Liver (tissue), 9 donors: Measurements from ENCODE around the gene QRICH1. TPM values are rescaled to one million over a fixed set of nuclear protein-coding genes. Genes with fewer than 3 reads are reported as not detected.

ENCODE experiments used
- DNase-seq: peaks from one replicate; pipeline ENCODE4 v3.0.0-alpha.2; 2017; ENCODE audit warnings: low spot score
- H3K27ac ChIP-seq, 2 donors: one replicate each; pipeline ENCODE4 v1.7.0; 2013; ENCODE audit warnings: inconsistent platforms in 2 of 2, low read length in 2 of 2, control low read depth in 1 of 2, low read depth in 1 of 2, mild to moderate bottlenecking in 1 of 2
- H3K27me3 ChIP-seq, 4 donors: one replicate each; pipeline versions ENCODE4 v1.6.1 to v1.7.0; 2013; ENCODE audit warnings: low read length in 3 of 4, inconsistent platforms in 1 of 4, mild to moderate bottlenecking in 1 of 4, moderate library complexity in 1 of 4; ENCODE audit not compliant: control insufficient read depth in 4 of 4, insufficient read depth in 4 of 4
- H3K36me3 ChIP-seq, 4 donors: one replicate each; pipeline versions ENCODE4 v1.6.1 to v1.7.0; 2013; ENCODE audit warnings: low read length in 3 of 4, mild to moderate bottlenecking in 3 of 4, low read depth in 1 of 4, moderate library complexity in 1 of 4; ENCODE audit not compliant: control insufficient read depth in 4 of 4, insufficient read depth in 3 of 4
- H3K4me1 ChIP-seq, 4 donors: one replicate each; pipeline versions ENCODE4 v1.6.1 to v1.7.0; 2013; ENCODE audit warnings: low read length in 3 of 4, mild to moderate bottlenecking in 3 of 4, moderate library complexity in 1 of 4; ENCODE audit not compliant: control insufficient read depth in 4 of 4, insufficient read depth in 4 of 4
- H3K4me3 ChIP-seq, 3 donors: one replicate each; pipeline versions ENCODE4 v1.6.1 to v1.7.0; 2013; ENCODE audit warnings: low read length in 3 of 3, control low read depth in 1 of 3, low read depth in 1 of 3, mild to moderate bottlenecking in 1 of 3
- H3K9ac ChIP-seq, 2 donors: one replicate each; pipeline ENCODE4 v1.7.0; 2013; ENCODE audit warnings: low read length in 2 of 2, mild to moderate bottlenecking in 2 of 2, moderate library complexity in 2 of 2, control low read depth in 1 of 2, low read depth in 1 of 2
- H3K9me3 ChIP-seq, 4 donors: one replicate each; pipeline versions ENCODE4 v1.6.1 to v1.7.0; 2013; ENCODE audit warnings: low read length in 3 of 4; ENCODE audit not compliant: control insufficient read depth in 4 of 4
- EGR1 ChIP-seq, 2 donors: IDR thresholded peaks; 2 replicates each; pipeline ENCODE4 v1.6.1; 2016 to 2018; ENCODE audit warnings: antibody characterized with exemption in 2 of 2, low read depth in 2 of 2
- FOXA1 ChIP-seq: IDR thresholded peaks from 2 replicates; pipeline ENCODE4 v1.6.1; 2016; ENCODE audit warnings: antibody characterized with exemption
- FOXA2 ChIP-seq: IDR thresholded peaks from 2 replicates; pipeline ENCODE4 v1.6.1; 2016; ENCODE audit warnings: antibody characterized with exemption
- GABPA ChIP-seq, 2 donors: IDR thresholded peaks in 1 of 2; conservative IDR thresholded peaks in 1 of 2; 2 replicates each; pipeline ENCODE4 v1.6.1; 2016; ENCODE audit warnings: antibody characterized with exemption in 2 of 2, mild to moderate bottlenecking in 1 of 2, moderate library complexity in 1 of 2
- HNF4A ChIP-seq, 2 donors: conservative IDR thresholded peaks; 2 replicates each; pipeline ENCODE4 v1.6.1; 2016; ENCODE audit warnings: antibody characterized with exemption in 2 of 2, mild to moderate bottlenecking in 2 of 2
- HNF4G ChIP-seq: IDR thresholded peaks from 2 replicates; pipeline ENCODE4 v1.6.1; 2016; ENCODE audit warnings: antibody characterized with exemption
- JUND ChIP-seq, 2 donors: IDR thresholded peaks; 2 replicates each; pipeline ENCODE4 v1.6.1; 2016; ENCODE audit warnings: antibody characterized with exemption in 2 of 2
- NR2F2 ChIP-seq: IDR thresholded peaks from 2 replicates; pipeline ENCODE4 v1.6.1; 2016; ENCODE audit warnings: antibody characterized with exemption
- RAD21 ChIP-seq, 2 donors: IDR thresholded peaks; 2 replicates each; pipeline ENCODE4 v1.6.1; 2016; ENCODE audit warnings: antibody characterized with exemption in 2 of 2, mild to moderate bottlenecking in 2 of 2
- RXRA ChIP-seq, 2 donors: IDR thresholded peaks; 2 replicates each; pipeline ENCODE4 v1.6.1; 2017 to 2018; ENCODE audit warnings: antibody characterized with exemption in 2 of 2, mild to moderate bottlenecking in 1 of 2
- SP1 ChIP-seq: IDR thresholded peaks from 2 replicates; pipeline ENCODE4 v1.6.1; 2018; ENCODE audit warnings: antibody characterized with exemption, mild to moderate bottlenecking
- TAF1 ChIP-seq: conservative IDR thresholded peaks from 2 replicates; pipeline ENCODE4 v1.6.1; 2016; ENCODE audit warnings: antibody characterized with exemption, mild to moderate bottlenecking
- WGBS: extraction: QIAGEN DNeasy Blood & Tissue Kit; methylation state at CpG from one replicate; pipeline ENCODE4 v1.1.7; 2013; 5-methylcytosine and 5-hydroxymethylcytosine counted together
- polyA plus RNA-seq, 2 donors: library from polyadenylated mRNA; stranded (reverse) in 1 of 2; unstranded in 1 of 2; fragments of 200-250 nt in 1 of 2; fragments of >200 nt in 1 of 2; fragmentation: Nextera tagmentation in 1 of 2; extraction: Ambion mirVana in 1 of 2; gene quantifications; one replicate each; pipeline versions ENCODE4 v1.2.1 to v1.2.3, GENCODE V29; 2013 to 2015
- total RNA-seq, 2 donors: library from RNA; depleted of rRNA; stranded (reverse); fragments of >200 nt; gene quantifications; one replicate each; pipeline ENCODE4 v1.2.3, GENCODE V29; 2014
- TF ChIP-seq, protein P1 (sequence below): IDR thresholded peaks from 2 replicates; pipeline ENCODE4 v1.6.1; 2016; ENCODE audit warnings: antibody characterized with exemption, mild to moderate bottlenecking
- TF ChIP-seq, protein P2 (sequence below): fragments of 150-350 bp; IDR thresholded peaks from 2 replicates; pipeline ENCODE4 v1.5.1; 2017; ENCODE audit warnings: improper control_type of control experiment, low read depth, low read length; ENCODE audit not compliant: missing input control
- TF ChIP-seq, protein P3 (sequence below): IDR thresholded peaks from 2 replicates; pipeline ENCODE4 v1.6.1; 2016; ENCODE audit warnings: antibody characterized with exemption
- TF ChIP-seq, protein P4 (sequence below): IDR thresholded peaks from 2 replicates; pipeline ENCODE4 v1.6.1; 2016; ENCODE audit warnings: antibody characterized with exemption
- TF ChIP-seq, protein P5 (sequence below): IDR thresholded peaks from 2 replicates; pipeline ENCODE4 v1.6.1; 2016; ENCODE audit warnings: antibody characterized with exemption
- donor health status: healthy.
- donor health status: healthy.
- donor health status: healthy.
- donor health status: healthy.
- donor health status: healthy.

The QRICH1 gene
- total and polyA plus RNA-seq, 4 donors, result 17.3 to 35.1 (median 25.7) TPM

DNA sequence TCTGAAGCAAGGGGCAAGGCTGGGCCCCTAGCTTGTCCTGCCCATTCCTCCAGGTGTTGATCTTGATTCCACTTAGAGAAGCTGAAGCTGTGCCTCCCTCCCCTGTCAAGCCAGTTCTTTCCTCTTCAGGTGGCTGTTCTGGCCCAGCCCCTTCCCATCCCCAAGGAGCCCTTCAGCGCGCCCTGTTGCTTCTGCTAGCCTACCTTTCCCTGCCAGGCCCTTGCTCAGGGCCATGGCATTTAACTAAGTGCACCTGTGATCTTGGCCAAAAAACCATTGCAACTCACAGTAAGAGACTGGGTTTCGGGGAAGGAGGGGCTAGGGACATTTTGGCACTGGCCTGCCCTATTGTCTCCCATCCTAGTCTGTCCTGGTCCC, 88.6 kb downstream of the QRICH1 start:
- Histone ChIP-seq H3K4me3 (no peak overlapping the region), H3K36me3 (peaks cover 0 to 2% (median 0%) of the 10 kb centered on the region in 4 donors), H3K27ac (no peak overlapping the region), H3K9ac (no peak overlapping the region), H3K4me1 (peaks cover 6 to 31% (median 20%) of the 10 kb centered on the region in 4 donors), H3K9me3 (no peaks in the 10 kb centered on the region), H3K27me3 (no peaks in the 10 kb centered on the region)
- TF ChIP-seq, protein P1, sequence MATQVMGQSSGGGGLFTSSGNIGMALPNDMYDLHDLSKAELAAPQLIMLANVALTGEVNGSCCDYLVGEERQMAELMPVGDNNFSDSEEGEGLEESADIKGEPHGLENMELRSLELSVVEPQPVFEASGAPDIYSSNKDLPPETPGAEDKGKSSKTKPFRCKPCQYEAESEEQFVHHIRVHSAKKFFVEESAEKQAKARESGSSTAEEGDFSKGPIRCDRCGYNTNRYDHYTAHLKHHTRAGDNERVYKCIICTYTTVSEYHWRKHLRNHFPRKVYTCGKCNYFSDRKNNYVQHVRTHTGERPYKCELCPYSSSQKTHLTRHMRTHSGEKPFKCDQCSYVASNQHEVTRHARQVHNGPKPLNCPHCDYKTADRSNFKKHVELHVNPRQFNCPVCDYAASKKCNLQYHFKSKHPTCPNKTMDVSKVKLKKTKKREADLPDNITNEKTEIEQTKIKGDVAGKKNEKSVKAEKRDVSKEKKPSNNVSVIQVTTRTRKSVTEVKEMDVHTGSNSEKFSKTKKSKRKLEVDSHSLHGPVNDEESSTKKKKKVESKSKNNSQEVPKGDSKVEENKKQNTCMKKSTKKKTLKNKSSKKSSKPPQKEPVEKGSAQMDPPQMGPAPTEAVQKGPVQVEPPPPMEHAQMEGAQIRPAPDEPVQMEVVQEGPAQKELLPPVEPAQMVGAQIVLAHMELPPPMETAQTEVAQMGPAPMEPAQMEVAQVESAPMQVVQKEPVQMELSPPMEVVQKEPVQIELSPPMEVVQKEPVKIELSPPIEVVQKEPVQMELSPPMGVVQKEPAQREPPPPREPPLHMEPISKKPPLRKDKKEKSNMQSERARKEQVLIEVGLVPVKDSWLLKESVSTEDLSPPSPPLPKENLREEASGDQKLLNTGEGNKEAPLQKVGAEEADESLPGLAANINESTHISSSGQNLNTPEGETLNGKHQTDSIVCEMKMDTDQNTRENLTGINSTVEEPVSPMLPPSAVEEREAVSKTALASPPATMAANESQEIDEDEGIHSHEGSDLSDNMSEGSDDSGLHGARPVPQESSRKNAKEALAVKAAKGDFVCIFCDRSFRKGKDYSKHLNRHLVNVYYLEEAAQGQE, result no peak
- no peak for TF ChIP-seq FOXA2
- TF ChIP-seq, protein P2, sequence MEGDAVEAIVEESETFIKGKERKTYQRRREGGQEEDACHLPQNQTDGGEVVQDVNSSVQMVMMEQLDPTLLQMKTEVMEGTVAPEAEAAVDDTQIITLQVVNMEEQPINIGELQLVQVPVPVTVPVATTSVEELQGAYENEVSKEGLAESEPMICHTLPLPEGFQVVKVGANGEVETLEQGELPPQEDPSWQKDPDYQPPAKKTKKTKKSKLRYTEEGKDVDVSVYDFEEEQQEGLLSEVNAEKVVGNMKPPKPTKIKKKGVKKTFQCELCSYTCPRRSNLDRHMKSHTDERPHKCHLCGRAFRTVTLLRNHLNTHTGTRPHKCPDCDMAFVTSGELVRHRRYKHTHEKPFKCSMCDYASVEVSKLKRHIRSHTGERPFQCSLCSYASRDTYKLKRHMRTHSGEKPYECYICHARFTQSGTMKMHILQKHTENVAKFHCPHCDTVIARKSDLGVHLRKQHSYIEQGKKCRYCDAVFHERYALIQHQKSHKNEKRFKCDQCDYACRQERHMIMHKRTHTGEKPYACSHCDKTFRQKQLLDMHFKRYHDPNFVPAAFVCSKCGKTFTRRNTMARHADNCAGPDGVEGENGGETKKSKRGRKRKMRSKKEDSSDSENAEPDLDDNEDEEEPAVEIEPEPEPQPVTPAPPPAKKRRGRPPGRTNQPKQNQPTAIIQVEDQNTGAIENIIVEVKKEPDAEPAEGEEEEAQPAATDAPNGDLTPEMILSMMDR, result no peak
- no peak for TF ChIP-seq EGR1 (IDR thresholded peaks at IDR 0.05; ENCODE audit: low read depth in 2 of 2)
- TF ChIP-seq RAD21 (IDR thresholded peaks at IDR 0.05), result no peak
- TF ChIP-seq, protein P3, sequence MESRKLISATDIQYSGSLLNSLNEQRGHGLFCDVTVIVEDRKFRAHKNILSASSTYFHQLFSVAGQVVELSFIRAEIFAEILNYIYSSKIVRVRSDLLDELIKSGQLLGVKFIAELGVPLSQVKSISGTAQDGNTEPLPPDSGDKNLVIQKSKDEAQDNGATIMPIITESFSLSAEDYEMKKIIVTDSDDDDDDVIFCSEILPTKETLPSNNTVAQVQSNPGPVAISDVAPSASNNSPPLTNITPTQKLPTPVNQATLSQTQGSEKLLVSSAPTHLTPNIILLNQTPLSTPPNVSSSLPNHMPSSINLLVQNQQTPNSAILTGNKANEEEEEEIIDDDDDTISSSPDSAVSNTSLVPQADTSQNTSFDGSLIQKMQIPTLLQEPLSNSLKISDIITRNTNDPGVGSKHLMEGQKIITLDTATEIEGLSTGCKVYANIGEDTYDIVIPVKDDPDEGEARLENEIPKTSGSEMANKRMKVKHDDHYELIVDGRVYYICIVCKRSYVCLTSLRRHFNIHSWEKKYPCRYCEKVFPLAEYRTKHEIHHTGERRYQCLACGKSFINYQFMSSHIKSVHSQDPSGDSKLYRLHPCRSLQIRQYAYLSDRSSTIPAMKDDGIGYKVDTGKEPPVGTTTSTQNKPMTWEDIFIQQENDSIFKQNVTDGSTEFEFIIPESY, result no peak
- TF ChIP-seq, protein P4, sequence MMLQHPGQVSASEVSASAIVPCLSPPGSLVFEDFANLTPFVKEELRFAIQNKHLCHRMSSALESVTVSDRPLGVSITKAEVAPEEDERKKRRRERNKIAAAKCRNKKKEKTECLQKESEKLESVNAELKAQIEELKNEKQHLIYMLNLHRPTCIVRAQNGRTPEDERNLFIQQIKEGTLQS, result no peak
- TF ChIP-seq HNF4A (conservative IDR thresholded peaks at IDR 0.05), result no peak
- no peak for TF ChIP-seq RXRA (IDR thresholded peaks at IDR 0.05)
- TF ChIP-seq TAF1, result no peak
- TF ChIP-seq FOXA1, result no peak
- no peak for TF ChIP-seq JUND (IDR thresholded peaks at IDR 0.05)
- TF ChIP-seq HNF4G, result no peak
- no peak for TF ChIP-seq GABPA (IDR thresholded peaks at IDR 0.05 in 1 of 2, conservative IDR thresholded peaks at IDR 0.05 in 1 of 2)
- no peak for TF ChIP-seq SP1
- TF ChIP-seq NR2F2, result no peak
- TF ChIP-seq, protein P5, sequence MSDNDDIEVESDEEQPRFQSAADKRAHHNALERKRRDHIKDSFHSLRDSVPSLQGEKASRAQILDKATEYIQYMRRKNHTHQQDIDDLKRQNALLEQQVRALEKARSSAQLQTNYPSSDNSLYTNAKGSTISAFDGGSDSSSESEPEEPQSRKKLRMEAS, result no peak
- DNase-seq, result no peak
- WGBS, result 97% methylated on average over 3 of the region's 3 CpGs
